HepG2 (cell line): Measurements from ENCODE around the gene H6PD. TPM values are rescaled to one million over a fixed set of nuclear protein-coding genes. Genes with fewer than 3 reads are reported as not detected.
"Not testable (repeated sequence)": the region's sequence is repeated elsewhere in the genome, so short reads cannot be mapped to it uniquely, and the experiment has no call there.

Source experiments
- FOSL2 ChIP-seq: sonication (generic); formaldehyde crosslinking; IDR thresholded peaks from 2 replicates; pipeline ENCODE4 v1.4.0; 2020; ENCODE audit warnings: missing genetic modification reagents
- HNF4A ChIP-seq: sonication (generic); formaldehyde crosslinking; IDR thresholded peaks from 2 replicates; pipeline ENCODE4 v1.4.0; 2020; ENCODE audit warnings: missing genetic modification reagents
- HNF4G ChIP-seq, 2 experiments: sonication (generic) in 1 of 2; formaldehyde crosslinking in 1 of 2; IDR thresholded peaks; 2 replicates each; pipeline versions ENCODE4 v1.4.0 to v1.6.1; 2011 to 2020; ENCODE audit warnings: borderline replicate concordance in 2 of 2, low read depth in 2 of 2, mild to moderate bottlenecking in 2 of 2, low read length in 1 of 2, missing genetic modification reagents in 1 of 2, moderate library complexity in 1 of 2
- MAFF ChIP-seq: IDR thresholded peaks from 2 replicates; pipeline ENCODE4 v1.6.1; 2011; ENCODE audit warnings: low read depth, low read length, improper control_type of control experiment
- MAX ChIP-seq: IDR thresholded peaks from 2 replicates; pipeline ENCODE4 v1.6.1; 2012; ENCODE audit warnings: inconsistent platforms
- NFE2 ChIP-seq: sonication (generic); formaldehyde crosslinking; IDR thresholded peaks from 2 replicates; pipeline ENCODE4 v1.4.0; 2020; ENCODE audit warnings: missing genetic modification reagents
- NFE2L2 ChIP-seq: fragments of 150-350 bp; IDR thresholded peaks from 2 replicates; pipeline ENCODE4 v1.6.1; 2014; ENCODE audit warnings: low read length
- NR2F1 ChIP-seq, 2 experiments: fragments of 450-650 bp in 1 of 2; formaldehyde crosslinking in 1 of 2; IDR thresholded peaks; 2 replicates each; pipeline versions ENCODE4 v1.5.0 to v1.6.1; 2016 to 2020; ENCODE audit warnings: mild to moderate bottlenecking in 1 of 2, missing compliant biosample characterization in 1 of 2, missing genetic modification reagents in 1 of 2, moderate library complexity in 1 of 2
- SAP130 ChIP-seq: IDR thresholded peaks from 2 replicates; pipeline ENCODE4 v1.6.1; 2016; ENCODE audit warnings: low read depth
- TBX2 ChIP-seq: sonication (generic); formaldehyde crosslinking; IDR thresholded peaks from 2 replicates; pipeline ENCODE4 v1.5.0; 2020; ENCODE audit warnings: missing genetic modification reagents, mild to moderate bottlenecking, borderline replicate concordance
- ZFP91 ChIP-seq: sonication (generic); formaldehyde crosslinking; IDR thresholded peaks from 2 replicates; pipeline ENCODE4 v1.9.0; 2022; ENCODE audit warnings: missing genetic modification reagents, mild to moderate bottlenecking, borderline replicate concordance
- ZFX ChIP-seq: sonication (generic); formaldehyde crosslinking; IDR thresholded peaks from 2 replicates; pipeline ENCODE4 v1.4.0; 2020; ENCODE audit warnings: mild to moderate bottlenecking, low read depth, missing genetic modification reagents, moderate library complexity
- ZNF121 ChIP-seq: sonication (generic); formaldehyde crosslinking; IDR thresholded peaks from 2 replicates; pipeline ENCODE4 v1.5.0; 2020; ENCODE audit warnings: mild to moderate bottlenecking, missing genetic modification reagents
- ZNF557 ChIP-seq: sonication (generic); formaldehyde crosslinking; IDR thresholded peaks from 2 replicates; pipeline ENCODE4 v1.4.0; 2020; ENCODE audit warnings: missing genetic modification reagents
- ZNF687 ChIP-seq: sonication (generic); formaldehyde crosslinking; IDR thresholded peaks from 2 replicates; pipeline ENCODE4 v1.5.1; 2020; ENCODE audit warnings: mild to moderate bottlenecking, missing genetic modification reagents, moderate library complexity
- ZNF768 ChIP-seq: sonication (generic); formaldehyde crosslinking; IDR thresholded peaks from 2 replicates; pipeline ENCODE4 v1.4.0; 2020; ENCODE audit warnings: missing genetic modification reagents
- polyA plus RNA-seq, 8 experiments: library from polyadenylated mRNA; depleted of rRNA in 3 of 8; stranded (reverse) in 7 of 8; unstranded in 1 of 8; fragments of >200 nt; fragmentation: Illumina TruSeq in 4 of 8; extraction: Trizol in 4 of 8; gene quantifications; 2 replicates each; pipeline versions ENCODE4 v1.2.1 to v1.2.3, GENCODE V29; 2011 to 2016; ENCODE audit warnings: low read depth in 4 of 8, missing spikeins in 1 of 8, mixed read lengths in 1 of 8; ENCODE audit not compliant: insufficient read depth in 1 of 8
- total RNA-seq, 5 experiments: library from RNA; depleted of rRNA; stranded (reverse); fragments of >200 nt; fragmentation: Illumina TruSeq; extraction: Trizol; gene quantifications; 2 replicates each; pipeline ENCODE4 v1.2.3, GENCODE V29; 2016; ENCODE audit warnings: low read depth in 1 of 5

Gene H6PD
- total and polyA plus RNA-seq, 2 of the 13 experiments (the other 11 are each of a cell fraction or from before 2014, with no cell fraction given): 9.3 to 14.1 TPM

GRCh38 chr1:9299571-9300541, 65.3 kb downstream of the H6PD start (continued):
- TF ChIP-seq NFE2L2 (peak; percentile 96), FOSL2 (peak; percentile 83), ZNF121 (CRISPR knock-in tag) (0 out of 2 replicates have a peak, but pooled peaks have one; percentile 29), HNF4G (IDR thresholded peaks at IDR 0.05; ENCODE audit: borderline replicate concordance, low read depth, low read length) (peak; percentile 37; the same call in 1 of the 2 replicates), ZNF768 (peak; percentile 67; the same call in 1 of the 2 replicates), MAFF (peak; percentile 57; the same call in 1 of the 2 replicates), ZNF687 (CRISPR knock-in tag) (peak; percentile 42), ZFX (CRISPR knock-in tag) (peak; percentile 55; the same call in 1 of the 2 replicates), SAP130 (CRISPR knock-in tag) (peak; percentile 60), NFE2 (CRISPR knock-in tag) (peak; percentile 92), MAX (peak; percentile 56), ZNF557 (0 out of 2 replicates have a peak, but pooled peaks have one; percentile 31), NR2F1 (CRISPR knock-in tag; IDR thresholded peaks at IDR 0.05) (0 out of 4 replicates have a peak, but pooled peaks of 1 of the 2 experiments have one; percentile 18), HNF4A (CRISPR knock-in tag) (peak; percentile 57), ZFP91 (CRISPR knock-in tag) (0 out of 2 replicates have a peak, but pooled peaks have one; percentile 22), TBX2 (peak; percentile 41; the same call in 1 of the 2 replicates)
- TF ChIP-seq HNF4G (CRISPR knock-in tag; IDR thresholded peaks at IDR 0.05; ENCODE audit: borderline replicate concordance, low read depth): not testable (repeated sequence)
- TF ChIP-seq, all 625 proteins: peak for 24; not testable (repeated sequence) for 601
